Measurements from ENCODE around the gene ELMOD2. TPM values are rescaled to one million over a fixed set of nuclear protein-coding genes. Genes with fewer than 3 reads are reported as not detected.

The ELMOD2 gene
- total and polyA plus RNA-seq, 2 of the 13 experiments (the other 11 are each of a cell fraction or from before 2014, with no cell fraction given): 10.2 to 38.1 TPM

GRCh38 chr4:140529434-140529833 lies 5.5 kb downstream of the ELMOD2 start (continued):
- TF ChIP-seq CSRNP2 (CRISPR knock-in tag; conservative IDR thresholded peaks at IDR 0.05; ENCODE audit: low read depth): no peak
- TF ChIP-seq ATF1 (CRISPR knock-in tag; IDR thresholded peaks at IDR 0.05): no peak
- TF ChIP-seq GZF1 (CRISPR knock-in tag; IDR thresholded peaks at IDR 0.05): no peak
- TF ChIP-seq ZNF776 (CRISPR knock-in tag; IDR thresholded peaks at IDR 0.05): no peak
- TF ChIP-seq ZC3H4 (CRISPR knock-in tag; IDR thresholded peaks at IDR 0.05; ENCODE audit: borderline replicate concordance): no peak
- TF ChIP-seq ZNF318 (CRISPR knock-in tag; IDR thresholded peaks at IDR 0.05): no peak
- TF ChIP-seq SALL2 (CRISPR knock-in tag; IDR thresholded peaks at IDR 0.05): no peak
- TF ChIP-seq ZNF709 (CRISPR knock-in tag; IDR thresholded peaks at IDR 0.05): no peak
- TF ChIP-seq SATB2 (CRISPR knock-in tag; IDR thresholded peaks at IDR 0.05): no peak
- TF ChIP-seq HNRNPUL1 (IDR thresholded peaks at IDR 0.05; ENCODE audit: low read depth, low read length): no peak
- peak; percentile 82 for TF ChIP-seq MIXL1 (CRISPR knock-in tag; IDR thresholded peaks at IDR 0.05)
- no peak for TF ChIP-seq ATRX (CRISPR knock-in tag; IDR thresholded peaks at IDR 0.05; ENCODE audit: borderline replicate concordance)
- TF ChIP-seq MXD1 (CRISPR knock-in tag; IDR thresholded peaks at IDR 0.05): no peak
- no peak for TF ChIP-seq ZNF468 (CRISPR knock-in tag; IDR thresholded peaks at IDR 0.05)
- 0 out of 2 replicates have a peak, but pooled peaks have one; percentile 14 for TF ChIP-seq DRAP1 (CRISPR knock-in tag; IDR thresholded peaks at IDR 0.05)
- TF ChIP-seq KLF15 (CRISPR knock-in tag; IDR thresholded peaks at IDR 0.05; ENCODE audit: borderline replicate concordance): no peak
- TF ChIP-seq NR0B2 (CRISPR knock-in tag; IDR thresholded peaks at IDR 0.05): no peak
- no peak for TF ChIP-seq SUZ12 (IDR thresholded peaks at IDR 0.05; ENCODE audit: low read depth, low read length)
- TF ChIP-seq ZNF382 (CRISPR knock-in tag; IDR thresholded peaks at IDR 0.05; ENCODE audit: borderline replicate concordance): no peak
- TF ChIP-seq ZNF138 (CRISPR knock-in tag; IDR thresholded peaks at IDR 0.05; ENCODE audit: low read depth): no peak
